Sigmoid colon (tissue), 7 donors: ENCODE results near the gene HOMER3. TPM values are rescaled to one million over a fixed set of nuclear protein-coding genes. Genes with fewer than 3 reads are reported as not detected.
A peak's percentile ranks its signal among the peaks of the same experiment; 100 is the strongest.

Experiments used
- DNase-seq: peaks from one replicate; pipeline ENCODE4 v3.0.0-alpha.2; 2019
- H3K27ac ChIP-seq, 4 donors: fragments of 200-600 bp; sonication (generic); one replicate each; pipeline ENCODE4 v1.5.1; 2016 to 2019; ENCODE audit warnings: mild to moderate bottlenecking in 1 of 4
- H3K27me3 ChIP-seq, 3 donors: fragments of 200-600 bp; sonication (generic); one replicate each; pipeline ENCODE4 v1.5.1; 2019; ENCODE audit warnings: mild to moderate bottlenecking in 1 of 3
- H3K36me3 ChIP-seq, 4 donors: fragments of 200-600 bp; sonication (generic); one replicate each; pipeline ENCODE4 v1.5.1; 2016 to 2019
- H3K4me1 ChIP-seq, 4 donors: fragments of 200-600 bp; sonication (generic); one replicate each; pipeline ENCODE4 v1.5.1; 2017 to 2019
- H3K4me3 ChIP-seq, 4 donors: fragments of 200-600 bp; sonication (generic); one replicate each; pipeline ENCODE4 v1.5.1; 2017 to 2019; ENCODE audit warnings: mild to moderate bottlenecking in 2 of 4, moderate library complexity in 1 of 4
- H3K9me3 ChIP-seq, 4 donors: fragments of 200-600 bp in 3 of 4; sonication (generic) in 3 of 4; one replicate each; pipeline versions ENCODE4 v1.5.1 to v1.6.1; 2013 to 2019
- EP300 ChIP-seq, 4 donors: sonication (generic); formaldehyde crosslinking; IDR thresholded peaks; one replicate each; pipeline ENCODE4 v1.6.1; 2017; ENCODE audit warnings: antibody characterized with exemption in 4 of 4
- POLR2A ChIP-seq, 2 donors: fragments of 450-650 bp; IDR thresholded peaks; one replicate each; pipeline ENCODE4 v1.6.1; 2016; ENCODE audit warnings: antibody characterized with exemption in 2 of 2, mild to moderate bottlenecking in 2 of 2, moderate library complexity in 2 of 2
- POLR2AphosphoS5 ChIP-seq, 4 donors: sonication (generic); formaldehyde crosslinking; IDR thresholded peaks; one replicate each; pipeline ENCODE4 v1.6.1; 2017; ENCODE audit warnings: antibody characterized with exemption in 4 of 4
- WGBS, 2 donors: extraction: QIAGEN DNeasy Blood & Tissue Kit; methylation state at CpG; one replicate each; pipeline ENCODE4 v1.1.7; 2013; 5-methylcytosine and 5-hydroxymethylcytosine counted together
- intact Hi-C: fragments of 100-400 bp; cut with DNase I; formaldehyde crosslinking; loops from one replicate; pipeline ENCODE4 v1.15.1; 2023
- polyA plus RNA-seq, 3 donors: library from polyadenylated mRNA; stranded (reverse); fragments of 200-250 nt; gene quantifications; one replicate each; pipeline ENCODE4 v1.2.3, GENCODE V29; 2013
- total RNA-seq, 4 donors: library from RNA; depleted of rRNA; stranded (reverse); fragments of >200 nt; gene quantifications; one replicate each; pipeline ENCODE4 v1.1.0, GENCODE V29; 2016
- TF ChIP-seq, protein P1 (sequence below), 4 experiments: fragments of 450-650 bp in 3 of 4; fragments of 200-600 bp in 1 of 4; IDR thresholded peaks; one replicate each; pipeline ENCODE4 v1.5.1; 2016 to 2019; ENCODE audit warnings: antibody characterized with exemption in 4 of 4, mild to moderate bottlenecking in 3 of 4, moderate library complexity in 2 of 4
- donor health status: healthy with polysubstance abuse.
- donor health status: Bipolar disorder and iron deficiency.
- donor health status: healthy.

Gene HOMER3
- total RNA-seq, result 10 to 100 TPM; 15.7 to 36.3 (median 31.8) TPM
- 10 to 100 TPM in 1 of 3 donors, 1 to 10 TPM in 2; 6.2 to 22.8 (median 6.6) TPM for polyA plus RNA-seq

DNA sequence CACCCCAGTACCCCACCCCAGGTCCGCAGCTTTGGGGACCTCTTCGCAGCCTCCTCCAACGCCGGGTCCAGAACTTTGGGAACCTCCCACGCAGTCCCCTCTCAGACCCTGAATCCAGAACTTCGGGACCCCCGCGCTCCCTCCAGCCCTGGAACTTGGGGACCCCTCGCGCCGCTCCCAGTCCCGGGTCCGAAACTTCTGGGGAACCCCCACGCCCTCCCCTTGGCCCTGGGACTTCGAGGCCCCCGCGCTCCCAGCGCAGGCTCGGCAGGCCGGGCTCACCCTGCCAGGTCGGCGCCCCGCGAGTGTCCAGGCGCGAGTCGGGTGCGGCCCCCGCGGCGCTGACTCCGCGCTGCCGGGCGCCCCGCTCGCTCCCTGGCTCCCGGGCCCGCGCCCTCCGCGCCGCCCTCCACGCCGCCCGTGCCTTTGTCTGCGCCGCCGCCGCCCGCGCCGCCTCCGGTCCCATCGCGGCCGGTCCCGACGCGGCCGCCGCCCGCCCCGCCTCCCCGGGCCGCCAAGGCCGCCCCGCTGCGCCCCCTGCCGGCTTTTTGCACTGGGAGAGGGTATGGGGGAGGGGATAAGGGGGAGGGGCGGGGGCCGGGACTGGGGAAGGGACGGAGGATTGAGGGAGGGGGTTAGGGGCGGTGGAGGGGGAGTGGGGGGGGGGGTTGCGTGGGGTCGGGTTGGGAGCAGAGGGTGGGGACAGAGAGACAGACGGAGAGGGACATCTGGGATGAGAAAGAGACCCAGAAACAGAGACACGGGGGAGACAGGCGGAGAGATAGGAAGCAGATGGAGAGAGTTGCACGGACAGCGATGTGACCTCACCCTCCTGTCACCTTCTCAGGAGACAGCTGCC is at the start of gene HOMER3:
Gene HOMER3, minus strand, starts transcription at position 449 of the 859 bp plus-strand sequence. CDS start 2,235 bp downstream, outside the sequence.
- DNase-seq, result peak; percentile 87
- Histone ChIP-seq H3K9me3 (no peaks in the 10 kb centered on the region), H3K27me3 (no peaks in the 10 kb centered on the region), H3K4me3 (peak within 1 kb of the TSS; percentile 63 to 87 (median 83)), H3K27ac (peak within 1 kb of the TSS; percentile 57 to 76 (median 67)), H3K36me3 (peaks cover 0 to 20% (median 0%) of the 10 kb centered on the region in 4 donors), H3K4me1 (peaks cover 0 to 21% (median 11%) of the 10 kb centered on the region in 4 donors)
- TF ChIP-seq, protein P1, sequence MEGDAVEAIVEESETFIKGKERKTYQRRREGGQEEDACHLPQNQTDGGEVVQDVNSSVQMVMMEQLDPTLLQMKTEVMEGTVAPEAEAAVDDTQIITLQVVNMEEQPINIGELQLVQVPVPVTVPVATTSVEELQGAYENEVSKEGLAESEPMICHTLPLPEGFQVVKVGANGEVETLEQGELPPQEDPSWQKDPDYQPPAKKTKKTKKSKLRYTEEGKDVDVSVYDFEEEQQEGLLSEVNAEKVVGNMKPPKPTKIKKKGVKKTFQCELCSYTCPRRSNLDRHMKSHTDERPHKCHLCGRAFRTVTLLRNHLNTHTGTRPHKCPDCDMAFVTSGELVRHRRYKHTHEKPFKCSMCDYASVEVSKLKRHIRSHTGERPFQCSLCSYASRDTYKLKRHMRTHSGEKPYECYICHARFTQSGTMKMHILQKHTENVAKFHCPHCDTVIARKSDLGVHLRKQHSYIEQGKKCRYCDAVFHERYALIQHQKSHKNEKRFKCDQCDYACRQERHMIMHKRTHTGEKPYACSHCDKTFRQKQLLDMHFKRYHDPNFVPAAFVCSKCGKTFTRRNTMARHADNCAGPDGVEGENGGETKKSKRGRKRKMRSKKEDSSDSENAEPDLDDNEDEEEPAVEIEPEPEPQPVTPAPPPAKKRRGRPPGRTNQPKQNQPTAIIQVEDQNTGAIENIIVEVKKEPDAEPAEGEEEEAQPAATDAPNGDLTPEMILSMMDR (IDR thresholded peaks at IDR 0.05), result peak in 1 of 4 experiments; percentile 39
- no peak for TF ChIP-seq POLR2A (IDR thresholded peaks at IDR 0.05)
- 1% methylated on average over 80 to 81 of the region's 81 CpGs for WGBS, 2 donors
- intact Hi-C loops, result loop anchor here (2.0 kb wide), 1 partner anchor 22 kb away; the partner anchor contains the start of genes COPE and DDX49

DNA sequence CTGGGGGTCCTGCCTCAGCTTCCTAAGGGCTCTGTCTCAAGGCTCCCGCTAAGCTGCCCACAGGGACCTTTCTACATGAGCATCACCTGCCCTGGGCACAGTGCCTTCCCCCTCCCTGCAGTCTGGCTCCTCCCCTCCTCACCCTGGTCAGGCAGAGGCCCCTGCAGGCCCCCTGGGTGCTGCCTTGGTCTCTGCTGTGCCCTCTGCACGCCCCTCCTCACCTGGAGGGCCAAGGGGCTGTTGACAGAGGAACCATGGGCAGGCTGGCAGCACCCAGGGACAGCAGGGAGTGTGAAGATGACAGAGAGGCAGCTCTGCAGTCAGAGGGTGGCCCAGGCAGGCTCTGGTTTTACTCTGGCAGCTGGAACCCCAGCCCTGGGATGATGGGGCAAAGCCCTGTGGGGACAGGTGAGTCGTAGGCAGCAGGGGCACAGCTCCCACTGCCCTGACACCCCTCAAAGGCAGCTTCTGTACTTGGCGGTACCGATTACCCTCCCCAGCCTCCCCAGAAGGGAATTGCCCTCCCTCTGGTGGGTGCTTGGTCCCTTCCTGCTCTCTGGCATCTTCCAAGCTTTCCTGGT is 49.2 kb upstream of the HOMER3 start:
- no peaks in the 10 kb centered on the region for H3K27me3 ChIP-seq
- TF ChIP-seq EP300 (IDR thresholded peaks at IDR 0.05) (no peak), POLR2AphosphoS5 (IDR thresholded peaks at IDR 0.05) (no peak), POLR2A (IDR thresholded peaks at IDR 0.05) (no peak)
- TF ChIP-seq, protein P1 (IDR thresholded peaks at IDR 0.05), result no peak
- H3K27ac ChIP-seq, result no peak overlapping the region
- DNase-seq, result no peak
- peaks cover 0 to 4% (median 0%) of the 10 kb centered on the region in 4 donors for H3K4me1 ChIP-seq
- H3K9me3 ChIP-seq, result no peaks in the 10 kb centered on the region
- peaks cover 5 to 42% (median 23%) of the 10 kb centered on the region in 4 donors for H3K36me3 ChIP-seq
- no peak overlapping the region for H3K4me3 ChIP-seq
- WGBS, 2 donors, result 79 to 87% methylated on average over 5 of the region's 5 CpGs
- intact Hi-C loops, result no loop called here

DNA sequence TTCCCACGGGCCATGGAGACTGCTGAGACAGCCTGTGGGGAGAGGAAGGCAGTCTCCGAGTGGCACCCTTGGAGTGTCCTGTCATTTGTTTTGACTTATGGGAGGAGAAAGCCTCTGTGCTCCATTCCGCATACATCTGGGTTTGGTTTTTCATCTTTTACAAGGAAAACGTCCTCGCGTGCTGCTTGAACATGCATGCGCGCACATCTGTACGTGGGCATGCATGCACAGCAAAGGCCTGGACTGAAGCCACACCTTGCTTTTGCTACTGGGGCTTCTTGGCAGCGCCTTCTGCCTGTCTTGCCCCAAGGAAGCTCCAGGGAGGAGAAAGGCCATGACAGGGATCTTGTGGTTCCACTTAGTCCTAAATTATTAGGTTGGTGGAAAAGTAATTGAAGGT is 48.3 kb upstream of the HOMER3 start:
- no peaks in the 10 kb centered on the region for H3K9me3 ChIP-seq
- H3K27me3 ChIP-seq, result peaks cover 0 to 2% (median 0%) of the 10 kb centered on the region in 3 donors
- H3K27ac ChIP-seq, result no peak overlapping the region
- H3K4me3 ChIP-seq, result no peak overlapping the region
- TF ChIP-seq POLR2AphosphoS5 (IDR thresholded peaks at IDR 0.05) (no peak), POLR2A (IDR thresholded peaks at IDR 0.05) (no peak), EP300 (IDR thresholded peaks at IDR 0.05) (no peak)
- TF ChIP-seq, protein P1 (IDR thresholded peaks at IDR 0.05), result no peak
- DNase-seq, result no peak
- peaks cover 0 to 33% (median 22%) of the 10 kb centered on the region in 4 donors for H3K36me3 ChIP-seq
- intact Hi-C loops, result no loop called here
- peaks cover 0 to 4% (median 0%) of the 10 kb centered on the region in 4 donors for H3K4me1 ChIP-seq
- WGBS, 2 donors, result 76 to 86% methylated on average over 10 of the region's 10 CpGs

DNA sequence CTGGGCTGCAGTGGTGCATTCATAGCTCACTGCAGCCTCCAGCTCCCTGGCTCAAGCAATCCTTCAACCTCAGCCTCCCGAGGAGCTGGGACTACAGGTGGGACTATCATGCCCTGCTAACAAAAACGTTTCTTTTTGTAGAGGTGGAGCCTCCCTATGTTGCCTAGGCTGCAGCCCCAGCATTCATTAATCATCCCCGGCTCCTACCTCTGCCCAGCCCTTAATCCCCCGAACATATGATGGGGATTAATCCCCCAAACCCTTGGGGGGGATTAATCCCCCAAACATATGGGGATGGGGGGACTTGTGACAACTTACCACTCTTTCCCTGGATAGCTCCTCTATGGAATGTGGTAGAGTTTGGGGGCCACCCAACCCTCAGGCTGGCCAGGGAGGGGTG is 46.4 kb upstream of the HOMER3 start:
- H3K36me3 ChIP-seq, result peaks cover 0 to 14% (median 6%) of the 10 kb centered on the region in 4 donors
- intact Hi-C loops, result no loop called here
- 51 to 61% methylated on average over 4 of the region's 4 CpGs for WGBS, 2 donors
- peaks cover 0 to 4% (median 0%) of the 10 kb centered on the region in 4 donors for H3K4me1 ChIP-seq
- TF ChIP-seq EP300 (IDR thresholded peaks at IDR 0.05) (no peak), POLR2AphosphoS5 (IDR thresholded peaks at IDR 0.05) (no peak), POLR2A (IDR thresholded peaks at IDR 0.05) (no peak)
- TF ChIP-seq, protein P1 (IDR thresholded peaks at IDR 0.05), result no peak
- H3K9me3 ChIP-seq, result no peaks in the 10 kb centered on the region
- DNase-seq, result no peak
- H3K27ac ChIP-seq, result no peak overlapping the region
- H3K4me3 ChIP-seq, result no peak overlapping the region
- peaks cover 0 to 18% (median 0%) of the 10 kb centered on the region in 3 donors for H3K27me3 ChIP-seq
